Endothelial cell of umbilical vein (primary cell): ENCODE measurements around the gene HMG20B.

Source experiments
- POLR2A ChIP-seq: IDR thresholded peaks from 2 replicates; pipeline ENCODE4 v1.6.1; 2012; ENCODE audit warnings: low read depth, mild to moderate bottlenecking, control low read depth, low read length
- POLR2AphosphoS5 ChIP-seq: IDR thresholded peaks from 2 replicates; pipeline ENCODE4 v1.6.1; 2012; ENCODE audit warnings: low read depth, mild to moderate bottlenecking, control low read depth, low read length, moderate library complexity; ENCODE audit not compliant: insufficient read depth
- TF ChIP-seq, protein P1 (sequence below), 2 donors: IDR thresholded peaks; 1 replicate in 1 of 2; 2 replicates in 1 of 2; pipeline ENCODE4 v1.5.1; 2011; ENCODE audit warnings: low read length in 2 of 2, mild to moderate bottlenecking in 2 of 2, moderate library complexity in 2 of 2, control low read depth in 1 of 2, inconsistent platforms in 1 of 2, low read depth in 1 of 2; ENCODE audit not compliant: insufficient read depth in 1 of 2; ENCODE audit errors: extremely low read depth in 1 of 2

GRCh38 chr19:3604987-3605343 lies 32.2 kb downstream of the HMG20B start:
- TF ChIP-seq POLR2A (no peak), POLR2AphosphoS5 (no peak)
- TF ChIP-seq, protein P1, sequence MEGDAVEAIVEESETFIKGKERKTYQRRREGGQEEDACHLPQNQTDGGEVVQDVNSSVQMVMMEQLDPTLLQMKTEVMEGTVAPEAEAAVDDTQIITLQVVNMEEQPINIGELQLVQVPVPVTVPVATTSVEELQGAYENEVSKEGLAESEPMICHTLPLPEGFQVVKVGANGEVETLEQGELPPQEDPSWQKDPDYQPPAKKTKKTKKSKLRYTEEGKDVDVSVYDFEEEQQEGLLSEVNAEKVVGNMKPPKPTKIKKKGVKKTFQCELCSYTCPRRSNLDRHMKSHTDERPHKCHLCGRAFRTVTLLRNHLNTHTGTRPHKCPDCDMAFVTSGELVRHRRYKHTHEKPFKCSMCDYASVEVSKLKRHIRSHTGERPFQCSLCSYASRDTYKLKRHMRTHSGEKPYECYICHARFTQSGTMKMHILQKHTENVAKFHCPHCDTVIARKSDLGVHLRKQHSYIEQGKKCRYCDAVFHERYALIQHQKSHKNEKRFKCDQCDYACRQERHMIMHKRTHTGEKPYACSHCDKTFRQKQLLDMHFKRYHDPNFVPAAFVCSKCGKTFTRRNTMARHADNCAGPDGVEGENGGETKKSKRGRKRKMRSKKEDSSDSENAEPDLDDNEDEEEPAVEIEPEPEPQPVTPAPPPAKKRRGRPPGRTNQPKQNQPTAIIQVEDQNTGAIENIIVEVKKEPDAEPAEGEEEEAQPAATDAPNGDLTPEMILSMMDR (IDR thresholded peaks at IDR 0.05; ENCODE audit: extremely low read depth in 1 of 2, insufficient read depth in 1 of 2, low read depth in 1 of 2, low read length in 2 of 2) = no peak
